Measurements from ENCODE around the gene ELAVL4.

The ELAVL4 gene

GRCh38 chr1:50112193-50112592, 3.5 kb downstream of the ELAVL4 start:
- FAIRE-seq (no peak), DNase-seq (ENCODE audit: insufficient read length, low spot score) (no peak)
- no peak for TF ChIP-seq CTCF (IDR thresholded peaks at IDR 0.05; ENCODE audit: insufficient read depth, missing control alignments)

- no peak for FAIRE-seq
- no peak for DNase-seq (ENCODE audit: insufficient read length, low spot score)
- TF ChIP-seq CTCF (IDR thresholded peaks at IDR 0.05; ENCODE audit: insufficient read depth, missing control alignments) = no peak
Measured at GRCh38 chr1:50123071-50123470, 14.4 kb downstream of the ELAVL4 start.

GRCh38 chr1:50126927-50127715, 18.4 kb downstream of the ELAVL4 start:
- no peak for FAIRE-seq
- no peak for TF ChIP-seq CTCF (IDR thresholded peaks at IDR 0.05; ENCODE audit: insufficient read depth, missing control alignments)
- DNase-seq (ENCODE audit: insufficient read length, low spot score) = no peak

GRCh38 chr1:50129201-50129600, 20.5 kb downstream of the ELAVL4 start:
- FAIRE-seq = no peak
- no peak for TF ChIP-seq CTCF (IDR thresholded peaks at IDR 0.05; ENCODE audit: insufficient read depth, missing control alignments)
- DNase-seq (ENCODE audit: insufficient read length, low spot score) = no peak

GRCh38 chr1:50132347-50132894, 23.7 kb downstream of the ELAVL4 start:
- FAIRE-seq = no peak
- no peak for DNase-seq (ENCODE audit: insufficient read length, low spot score)
- TF ChIP-seq CTCF (IDR thresholded peaks at IDR 0.05; ENCODE audit: insufficient read depth, missing control alignments) = no peak

- no peak for DNase-seq (ENCODE audit: insufficient read length, low spot score)
- no peak for TF ChIP-seq CTCF (IDR thresholded peaks at IDR 0.05; ENCODE audit: insufficient read depth, missing control alignments)
- FAIRE-seq = no peak
Measured at GRCh38 chr1:50135716-50136115, 27.0 kb downstream of the ELAVL4 start.

Measured in D721Med (cell line).